ENCODE data around the gene RAP1GAP. TPM values are rescaled to one million over a fixed set of nuclear protein-coding genes. Genes with fewer than 3 reads are reported as not detected.

RAP1GAP gene
- total and polyA plus RNA-seq, 9 of the 15 experiments (the other 6 are each of a cell fraction or from before 2014, with no cell fraction given): 0.29 to 30.2 (median 19.2) TPM

- TF ChIP-seq, protein P1, sequence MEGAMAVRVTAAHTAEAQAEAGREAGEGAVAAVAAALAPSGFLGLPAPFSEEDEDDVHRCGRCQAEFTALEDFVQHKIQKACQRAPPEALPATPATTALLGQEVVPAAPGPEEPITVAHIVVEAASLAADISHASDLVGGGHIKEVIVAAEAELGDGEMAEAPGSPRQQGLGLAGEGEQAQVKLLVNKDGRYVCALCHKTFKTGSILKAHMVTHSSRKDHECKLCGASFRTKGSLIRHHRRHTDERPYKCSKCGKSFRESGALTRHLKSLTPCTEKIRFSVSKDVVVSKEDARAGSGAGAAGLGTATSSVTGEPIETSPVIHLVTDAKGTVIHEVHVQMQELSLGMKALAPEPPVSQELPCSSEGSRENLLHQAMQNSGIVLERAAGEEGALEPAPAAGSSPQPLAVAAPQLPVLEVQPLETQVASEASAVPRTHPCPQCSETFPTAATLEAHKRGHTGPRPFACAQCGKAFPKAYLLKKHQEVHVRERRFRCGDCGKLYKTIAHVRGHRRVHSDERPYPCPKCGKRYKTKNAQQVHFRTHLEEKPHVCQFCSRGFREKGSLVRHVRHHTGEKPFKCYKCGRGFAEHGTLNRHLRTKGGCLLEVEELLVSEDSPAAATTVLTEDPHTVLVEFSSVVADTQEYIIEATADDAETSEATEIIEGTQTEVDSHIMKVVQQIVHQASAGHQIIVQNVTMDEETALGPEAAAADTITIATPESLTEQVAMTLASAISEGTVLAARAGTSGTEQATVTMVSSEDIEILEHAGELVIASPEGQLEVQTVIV (CRISPR knock-in tag; IDR thresholded peaks at IDR 0.05; ENCODE audit: borderline replicate concordance): no peak
- TF ChIP-seq XRCC4 (IDR thresholded peaks at IDR 0.05; ENCODE audit: extremely low read depth, insufficient read depth, insufficient read length) (no peak), CXXC5 (CRISPR knock-in tag; IDR thresholded peaks at IDR 0.05) (no peak), SIRT6 (IDR thresholded peaks at IDR 0.05; ENCODE audit: low read depth, low read length) (no peak), ATF7 (IDR thresholded peaks at IDR 0.05) (no peak), ZBTB5 (IDR thresholded peaks at IDR 0.05) (no peak), ZKSCAN8 (CRISPR knock-in tag; IDR thresholded peaks at IDR 0.05) (no peak), NFIC (IDR thresholded peaks at IDR 0.05) (no peak)
- TF ChIP-seq, protein P2, sequence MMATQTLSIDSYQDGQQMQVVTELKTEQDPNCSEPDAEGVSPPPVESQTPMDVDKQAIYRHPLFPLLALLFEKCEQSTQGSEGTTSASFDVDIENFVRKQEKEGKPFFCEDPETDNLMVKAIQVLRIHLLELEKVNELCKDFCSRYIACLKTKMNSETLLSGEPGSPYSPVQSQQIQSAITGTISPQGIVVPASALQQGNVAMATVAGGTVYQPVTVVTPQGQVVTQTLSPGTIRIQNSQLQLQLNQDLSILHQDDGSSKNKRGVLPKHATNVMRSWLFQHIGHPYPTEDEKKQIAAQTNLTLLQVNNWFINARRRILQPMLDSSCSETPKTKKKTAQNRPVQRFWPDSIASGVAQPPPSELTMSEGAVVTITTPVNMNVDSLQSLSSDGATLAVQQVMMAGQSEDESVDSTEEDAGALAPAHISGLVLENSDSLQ (IDR thresholded peaks at IDR 0.05): peak; percentile 53
- TF ChIP-seq, protein P3, sequence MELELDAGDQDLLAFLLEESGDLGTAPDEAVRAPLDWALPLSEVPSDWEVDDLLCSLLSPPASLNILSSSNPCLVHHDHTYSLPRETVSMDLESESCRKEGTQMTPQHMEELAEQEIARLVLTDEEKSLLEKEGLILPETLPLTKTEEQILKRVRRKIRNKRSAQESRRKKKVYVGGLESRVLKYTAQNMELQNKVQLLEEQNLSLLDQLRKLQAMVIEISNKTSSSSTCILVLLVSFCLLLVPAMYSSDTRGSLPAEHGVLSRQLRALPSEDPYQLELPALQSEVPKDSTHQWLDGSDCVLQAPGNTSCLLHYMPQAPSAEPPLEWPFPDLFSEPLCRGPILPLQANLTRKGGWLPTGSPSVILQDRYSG (tag; conservative IDR thresholded peaks at IDR 0.05; ENCODE audit: low read depth): no peak
- TF ChIP-seq, protein P4, sequence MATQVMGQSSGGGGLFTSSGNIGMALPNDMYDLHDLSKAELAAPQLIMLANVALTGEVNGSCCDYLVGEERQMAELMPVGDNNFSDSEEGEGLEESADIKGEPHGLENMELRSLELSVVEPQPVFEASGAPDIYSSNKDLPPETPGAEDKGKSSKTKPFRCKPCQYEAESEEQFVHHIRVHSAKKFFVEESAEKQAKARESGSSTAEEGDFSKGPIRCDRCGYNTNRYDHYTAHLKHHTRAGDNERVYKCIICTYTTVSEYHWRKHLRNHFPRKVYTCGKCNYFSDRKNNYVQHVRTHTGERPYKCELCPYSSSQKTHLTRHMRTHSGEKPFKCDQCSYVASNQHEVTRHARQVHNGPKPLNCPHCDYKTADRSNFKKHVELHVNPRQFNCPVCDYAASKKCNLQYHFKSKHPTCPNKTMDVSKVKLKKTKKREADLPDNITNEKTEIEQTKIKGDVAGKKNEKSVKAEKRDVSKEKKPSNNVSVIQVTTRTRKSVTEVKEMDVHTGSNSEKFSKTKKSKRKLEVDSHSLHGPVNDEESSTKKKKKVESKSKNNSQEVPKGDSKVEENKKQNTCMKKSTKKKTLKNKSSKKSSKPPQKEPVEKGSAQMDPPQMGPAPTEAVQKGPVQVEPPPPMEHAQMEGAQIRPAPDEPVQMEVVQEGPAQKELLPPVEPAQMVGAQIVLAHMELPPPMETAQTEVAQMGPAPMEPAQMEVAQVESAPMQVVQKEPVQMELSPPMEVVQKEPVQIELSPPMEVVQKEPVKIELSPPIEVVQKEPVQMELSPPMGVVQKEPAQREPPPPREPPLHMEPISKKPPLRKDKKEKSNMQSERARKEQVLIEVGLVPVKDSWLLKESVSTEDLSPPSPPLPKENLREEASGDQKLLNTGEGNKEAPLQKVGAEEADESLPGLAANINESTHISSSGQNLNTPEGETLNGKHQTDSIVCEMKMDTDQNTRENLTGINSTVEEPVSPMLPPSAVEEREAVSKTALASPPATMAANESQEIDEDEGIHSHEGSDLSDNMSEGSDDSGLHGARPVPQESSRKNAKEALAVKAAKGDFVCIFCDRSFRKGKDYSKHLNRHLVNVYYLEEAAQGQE (IDR thresholded peaks at IDR 0.05; ENCODE audit: borderline replicate concordance): peak; percentile 33
- TF ChIP-seq, protein P4 (CRISPR knock-in tag; IDR thresholded peaks at IDR 0.05; ENCODE audit: low read depth): no peak
Measured at GRCh38 chr1:21550097-21550496, 119.1 kb downstream of the RAP1GAP start (continued).

All from K562 (cell line).